Breast epithelium (tissue), 4 donors: ENCODE data around the gene ZFP36L1. TPM values are rescaled to one million over a fixed set of nuclear protein-coding genes. Genes with fewer than 3 reads are reported as not detected.

Source experiments
- DNase-seq, 2 donors: peaks; one replicate each; pipeline ENCODE4 v3.0.0-alpha.2; 2019; ENCODE audit warnings: low spot score in 2 of 2
- H3K27ac ChIP-seq, 2 donors: fragments of 200-600 bp; sonication (generic) in 1 of 2; one replicate each; pipeline ENCODE4 v1.5.1; 2016 to 2019; ENCODE audit warnings: mild to moderate bottlenecking in 1 of 2
- H3K27me3 ChIP-seq, 2 donors: fragments of 200-600 bp; sonication (generic) in 1 of 2; one replicate each; pipeline versions ENCODE4 v1.5.1 to v1.6.0; 2017 to 2019; ENCODE audit warnings: control low read depth in 1 of 2, mild to moderate bottlenecking in 1 of 2
- H3K36me3 ChIP-seq: fragments of 200-600 bp; one replicate; pipeline ENCODE4 v1.5.1; 2019
- H3K4me1 ChIP-seq, 2 donors: fragments of 200-600 bp; sonication (generic); one replicate each; pipeline ENCODE4 v1.5.1; 2016 to 2019; ENCODE audit warnings: control low read depth in 1 of 2
- H3K4me3 ChIP-seq, 3 donors: fragments of 200-600 bp; sonication (generic); 1 replicate in 2 of 3; 2 replicates in 1 of 3; pipeline ENCODE4 v1.5.1; 2016 to 2019; ENCODE audit warnings: mild to moderate bottlenecking in 3 of 3, moderate library complexity in 2 of 3
- H3K9me3 ChIP-seq, 2 donors: fragments of 200-600 bp; sonication (generic) in 1 of 2; one replicate each; pipeline ENCODE4 v1.5.1; 2016 to 2019; ENCODE audit warnings: control low read depth in 1 of 2
- POLR2A ChIP-seq: fragments of 450-650 bp; IDR thresholded peaks from one replicate; pipeline ENCODE4 v1.6.1; 2016; ENCODE audit warnings: antibody characterized with exemption, mild to moderate bottlenecking, moderate library complexity
- POLR2AphosphoS5 ChIP-seq, 3 donors: sonication (generic); formaldehyde crosslinking; IDR thresholded peaks; one replicate each; pipeline ENCODE4 v1.6.1; 2017; ENCODE audit warnings: antibody characterized with exemption in 3 of 3
- intact Hi-C: fragments of 100-400 bp; cut with DNase I; formaldehyde crosslinking; loops from one replicate; pipeline ENCODE4 v1.15.1; 2023; ENCODE audit warnings: low total_unique reads
- total RNA-seq, 3 donors: library from RNA; depleted of rRNA; stranded (reverse); fragments of >200 nt; gene quantifications; one replicate each; pipeline ENCODE4 v1.1.0, GENCODE V29; 2016
- TF ChIP-seq, protein P1 (sequence below), 3 donors: fragments of 450-650 bp; IDR thresholded peaks; one replicate each; pipeline ENCODE4 v1.5.1; 2016 to 2017; ENCODE audit warnings: antibody characterized with exemption in 3 of 3, mild to moderate bottlenecking in 3 of 3, moderate library complexity in 3 of 3

ZFP36L1 gene
- total RNA-seq, 3 donors from 2014 or later: 198 to 737 (median 492) TPM

DNA sequence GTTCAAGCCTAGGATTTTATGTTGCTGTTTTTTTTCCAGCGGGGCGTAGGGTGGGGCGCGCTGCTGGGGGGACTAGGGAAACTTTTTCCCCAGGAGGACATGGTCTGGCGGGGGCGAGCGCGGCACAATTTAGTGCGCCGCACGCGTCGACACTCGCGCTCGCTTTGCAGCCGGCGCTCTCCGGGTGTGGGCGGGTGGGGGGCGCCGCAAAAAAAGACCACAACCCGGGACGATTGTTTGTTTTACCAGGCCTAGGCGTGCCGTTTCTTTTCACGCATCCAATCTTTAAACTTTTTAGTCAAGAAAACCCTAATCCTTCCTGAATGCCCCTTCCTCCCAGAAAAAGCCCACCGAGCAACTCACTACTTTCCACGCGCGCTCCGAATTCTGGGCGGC is 865 bp upstream of the ZFP36L1 start:
- Histone ChIP-seq H3K4me3 (peak overlapping the region; percentile 80 to 95 (median 94)), H3K4me1 (peaks cover 4% of the 10 kb centered on the region in 2 donors), H3K27me3 (no peaks in the 10 kb centered on the region), H3K27ac (peak overlapping the region; percentile 98 to 100), H3K9me3 (no peaks in the 10 kb centered on the region), H3K36me3 (peaks cover 10% of the 10 kb centered on the region)
- intact Hi-C loops: loop anchor here (10.0 kb wide), 1 partner anchor 229 kb away; no protein-coding TSS in a partner anchor
- no peak for DNase-seq
- TF ChIP-seq POLR2A (no peak), POLR2AphosphoS5 (IDR thresholded peaks at IDR 0.05) (no peak)
- TF ChIP-seq, protein P1, sequence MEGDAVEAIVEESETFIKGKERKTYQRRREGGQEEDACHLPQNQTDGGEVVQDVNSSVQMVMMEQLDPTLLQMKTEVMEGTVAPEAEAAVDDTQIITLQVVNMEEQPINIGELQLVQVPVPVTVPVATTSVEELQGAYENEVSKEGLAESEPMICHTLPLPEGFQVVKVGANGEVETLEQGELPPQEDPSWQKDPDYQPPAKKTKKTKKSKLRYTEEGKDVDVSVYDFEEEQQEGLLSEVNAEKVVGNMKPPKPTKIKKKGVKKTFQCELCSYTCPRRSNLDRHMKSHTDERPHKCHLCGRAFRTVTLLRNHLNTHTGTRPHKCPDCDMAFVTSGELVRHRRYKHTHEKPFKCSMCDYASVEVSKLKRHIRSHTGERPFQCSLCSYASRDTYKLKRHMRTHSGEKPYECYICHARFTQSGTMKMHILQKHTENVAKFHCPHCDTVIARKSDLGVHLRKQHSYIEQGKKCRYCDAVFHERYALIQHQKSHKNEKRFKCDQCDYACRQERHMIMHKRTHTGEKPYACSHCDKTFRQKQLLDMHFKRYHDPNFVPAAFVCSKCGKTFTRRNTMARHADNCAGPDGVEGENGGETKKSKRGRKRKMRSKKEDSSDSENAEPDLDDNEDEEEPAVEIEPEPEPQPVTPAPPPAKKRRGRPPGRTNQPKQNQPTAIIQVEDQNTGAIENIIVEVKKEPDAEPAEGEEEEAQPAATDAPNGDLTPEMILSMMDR (IDR thresholded peaks at IDR 0.05): no peak

DNA sequence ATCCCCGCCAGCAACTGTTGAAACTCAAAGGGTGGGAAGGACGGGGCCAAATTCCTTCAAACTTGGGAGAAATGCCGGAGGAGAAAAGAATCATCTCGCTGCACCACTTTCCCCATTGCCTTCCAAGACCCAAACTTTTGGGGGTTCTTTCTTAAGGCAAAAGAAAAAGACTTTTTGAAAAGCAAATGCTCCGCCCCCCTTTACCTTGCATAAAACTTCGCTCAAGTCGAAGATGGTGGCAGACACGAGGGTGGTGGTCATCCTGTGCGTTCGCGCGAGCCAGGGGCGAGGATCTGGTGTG is 239 bp downstream of the ZFP36L1 start:
- DNase-seq: no peak
- H3K27ac ChIP-seq: peak overlapping the region; percentile 98 to 100
- H3K4me1 ChIP-seq: peaks cover 4% of the 10 kb centered on the region in 2 donors
- peak overlapping the region; percentile 80 to 95 (median 94) for H3K4me3 ChIP-seq
- no peaks in the 10 kb centered on the region for H3K27me3 ChIP-seq
- intact Hi-C loops: loop anchor here (10.0 kb wide), 1 partner anchor 228 kb away; no protein-coding TSS in a partner anchor
- no peaks in the 10 kb centered on the region for H3K9me3 ChIP-seq
- TF ChIP-seq, protein P1 (IDR thresholded peaks at IDR 0.05): peak in 2 of 3 donors; percentile 8 to 9
- TF ChIP-seq POLR2A: no peak
- peaks cover 10% of the 10 kb centered on the region for H3K36me3 ChIP-seq

DNA sequence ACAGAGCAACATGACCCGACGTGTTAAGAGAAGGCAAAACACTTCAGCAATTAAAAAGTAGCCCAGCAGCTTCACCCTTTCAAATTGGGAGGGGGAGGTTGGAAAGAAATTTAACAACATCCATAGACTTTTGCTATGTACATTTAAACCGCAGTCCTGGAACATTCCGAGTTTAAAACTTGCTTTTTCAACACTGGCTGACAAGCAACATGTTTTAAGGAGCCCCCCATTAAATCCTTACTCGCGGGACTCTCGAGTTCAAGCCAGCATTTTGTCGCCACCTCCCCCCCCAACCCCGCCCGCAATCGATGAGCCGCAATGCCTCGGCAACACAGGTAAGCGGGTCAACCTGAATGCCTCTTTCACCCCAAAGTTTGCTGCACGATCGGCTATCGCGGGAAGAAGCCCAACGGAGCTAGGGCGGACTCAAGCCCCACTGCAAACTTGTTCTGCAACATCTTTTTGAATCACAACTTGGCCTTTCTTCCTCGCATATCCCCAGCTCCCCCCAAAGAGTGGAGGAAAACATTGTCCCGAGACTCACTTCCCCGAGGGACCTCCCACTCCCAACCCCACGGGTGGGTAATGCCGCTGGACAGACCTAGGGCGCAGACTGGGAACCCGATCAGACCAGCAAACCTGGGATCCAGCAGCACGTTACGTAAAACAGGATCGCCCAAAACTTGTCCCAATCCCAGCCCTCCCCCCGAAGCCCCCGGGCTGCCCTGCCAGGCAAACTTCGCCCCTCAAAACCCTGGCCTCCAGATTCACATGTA is 777 bp downstream of the ZFP36L1 start:
- peak in 1 of 2 donors; percentile 34 for DNase-seq
- TF ChIP-seq, protein P1 (IDR thresholded peaks at IDR 0.05): no peak
- TF ChIP-seq POLR2AphosphoS5 (IDR thresholded peaks at IDR 0.05) (no peak), POLR2A (no peak)
- intact Hi-C loops: loop anchor here (10.0 kb wide), 1 partner anchor 227 kb away; no protein-coding TSS in a partner anchor

DNA sequence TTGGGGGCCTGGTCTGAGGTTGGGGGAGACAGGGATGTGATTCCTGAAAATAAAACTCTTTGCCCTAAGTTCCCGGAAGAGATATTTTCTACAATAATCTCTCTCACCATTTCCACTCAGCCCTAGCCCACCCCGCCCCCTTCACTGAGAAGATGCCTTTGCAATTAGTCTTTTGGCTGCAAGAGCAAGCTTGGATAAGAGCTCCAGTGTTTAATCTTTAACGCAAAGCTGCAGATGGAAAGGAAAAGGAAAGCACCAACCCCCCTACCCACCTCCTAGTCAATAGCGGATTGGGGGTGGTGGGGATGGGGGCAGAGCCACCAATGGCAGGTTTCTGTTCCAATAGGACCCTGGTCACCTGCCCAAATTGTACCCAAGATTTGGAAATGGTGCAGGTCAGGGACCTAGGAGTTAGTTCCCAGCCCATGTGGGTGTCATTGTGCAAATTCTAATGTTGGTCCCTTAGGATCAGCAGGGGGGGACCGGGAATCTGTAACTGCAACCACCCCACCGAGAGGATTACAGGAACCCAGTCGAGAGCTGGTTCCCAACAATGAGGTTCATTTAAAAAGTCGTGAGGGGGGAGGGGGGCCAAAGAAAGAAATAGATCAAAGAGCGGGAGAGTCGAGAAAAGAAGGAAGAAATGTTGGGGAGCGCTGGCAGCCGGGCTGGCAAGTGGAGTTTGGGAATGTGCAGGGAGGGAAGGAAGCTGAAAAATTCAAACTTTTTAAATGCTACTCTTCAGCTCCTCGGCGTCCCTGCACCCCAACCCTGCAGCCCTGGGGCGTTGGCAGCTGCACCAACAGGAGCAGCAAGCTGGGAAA is 1.6 kb downstream of the ZFP36L1 start:
- Histone ChIP-seq H3K4me1 (peaks cover 0 to 3% of the 10 kb centered on the region in 2 donors), H3K4me3 (peak overlapping the region; percentile 80 to 95 (median 94)), H3K27ac (peak overlapping the region; percentile 98 to 100), H3K9me3 (no peaks in the 10 kb centered on the region), H3K27me3 (no peaks in the 10 kb centered on the region), H3K36me3 (peaks cover 10% of the 10 kb centered on the region)
- peak in 1 of 2 donors; percentile 30 for DNase-seq
- intact Hi-C loops: loop anchor here (10.0 kb wide), 1 partner anchor 226 kb away; no protein-coding TSS in a partner anchor
- TF ChIP-seq, protein P1 (IDR thresholded peaks at IDR 0.05): no peak
- TF ChIP-seq POLR2AphosphoS5 (IDR thresholded peaks at IDR 0.05): peak in 2 of 3 donors; percentile 15 to 65
- TF ChIP-seq POLR2A: peak; percentile 23

More for the DNA sequence above, 777 bp downstream of the ZFP36L1 start:
- H3K9me3 ChIP-seq: no peaks in the 10 kb centered on the region
- H3K27ac ChIP-seq: peak overlapping the region; percentile 98 to 100
- H3K4me1 ChIP-seq: peaks cover 4 to 6% of the 10 kb centered on the region in 2 donors
- H3K27me3 ChIP-seq: no peaks in the 10 kb centered on the region
- H3K4me3 ChIP-seq: peak overlapping the region; percentile 80 to 95 (median 94)
- H3K36me3 ChIP-seq: peaks cover 10% of the 10 kb centered on the region
